Osteocyte (in vitro differentiated cells): Measurements from ENCODE around the gene MS4A4E. TPM values are rescaled to one million over a fixed set of nuclear protein-coding genes. Genes with fewer than 3 reads are reported as not detected.
A peak's percentile ranks its signal among the peaks of the same experiment; 100 is the strongest.

ENCODE experiments used
- DNase-seq: peaks from one replicate; pipeline ENCODE4 v3.0.0; 2021; ENCODE audit warnings: mixed read lengths; ENCODE audit not compliant: unreplicated experiment; ENCODE audit errors: extremely low spot score
- H3K27ac Mint-ChIP-seq: one replicate; pipeline ENCODE4 v1.8.0; 2021; ENCODE audit warnings: mild to moderate bottlenecking, mixed read lengths; ENCODE audit not compliant: unreplicated experiment
- H3K27me3 Mint-ChIP-seq: one replicate; pipeline ENCODE4 v1.8.0; 2021; ENCODE audit warnings: mixed read lengths; ENCODE audit not compliant: unreplicated experiment
- H3K36me3 Mint-ChIP-seq: one replicate; pipeline ENCODE4 v1.8.0; 2021; ENCODE audit warnings: mixed read lengths; ENCODE audit not compliant: unreplicated experiment
- H3K4me1 Mint-ChIP-seq: one replicate; pipeline ENCODE4 v1.8.0; 2021; ENCODE audit warnings: mixed read lengths; ENCODE audit not compliant: unreplicated experiment
- H3K4me3 Mint-ChIP-seq: one replicate; pipeline ENCODE4 v1.8.0; 2021; ENCODE audit warnings: mild to moderate bottlenecking, moderate library complexity, mixed read lengths; ENCODE audit not compliant: unreplicated experiment
- H3K9me3 Mint-ChIP-seq: one replicate; pipeline ENCODE4 v1.8.0; 2021; ENCODE audit warnings: mixed read lengths; ENCODE audit not compliant: unreplicated experiment
- total RNA-seq: library from RNA; stranded (reverse); gene quantifications from 2 replicates; pipeline ENCODE4 v1.2.1, GENCODE V29; 2021
- TF ChIP-seq, protein P1 (sequence below): fragments of 200-600 bp; sonication (generic); IDR thresholded peaks from 2 replicates; pipeline ENCODE4 v1.5.0; 2021; ENCODE audit warnings: antibody characterized with exemption, mild to moderate bottlenecking, moderate library complexity

Gene MS4A4E
- total RNA-seq, 1 donor from 2014 or later: 0.30 TPM

DNA sequence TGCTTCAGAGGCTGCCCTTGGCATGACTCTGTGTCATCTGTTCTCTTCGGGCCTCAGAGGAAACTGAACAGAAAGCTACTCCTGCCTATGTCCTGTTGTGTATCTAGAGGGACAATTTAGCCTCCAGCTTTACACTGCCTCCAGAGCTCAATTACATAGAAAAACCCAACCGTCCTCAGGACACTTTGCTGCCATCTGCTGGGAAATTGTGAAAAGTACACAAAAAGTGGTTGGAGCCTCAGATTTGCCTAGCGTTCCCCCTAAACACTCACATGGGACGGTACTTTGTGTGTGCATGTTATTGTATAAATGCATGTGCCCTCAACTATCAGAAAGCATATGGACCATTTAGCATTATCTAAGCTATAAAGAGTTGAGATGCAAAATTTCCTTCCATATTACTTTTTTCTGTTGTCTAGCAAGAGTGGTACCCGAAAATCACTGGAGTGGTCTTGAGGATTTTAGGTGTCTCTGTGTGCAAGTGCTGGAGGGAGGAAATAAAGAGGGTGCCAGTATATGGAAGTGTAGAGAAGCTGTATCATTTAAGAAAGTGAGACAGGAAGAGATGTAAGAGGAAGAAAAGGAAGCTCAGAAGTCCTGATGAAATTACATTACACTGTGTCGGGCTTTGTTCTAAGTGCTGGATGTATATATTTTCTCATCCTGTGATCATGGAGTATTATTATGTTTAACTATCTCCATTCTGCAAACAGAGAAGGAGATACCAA is 8.7 kb upstream of the MS4A4E start:
- Mint-ChIP-seq H3K4me3 (no peak overlapping the region), H3K9me3 (no peaks in the 10 kb centered on the region), H3K36me3 (no peaks in the 10 kb centered on the region), H3K27me3 (peaks cover 61% of the 10 kb centered on the region), H3K4me1 (no peaks in the 10 kb centered on the region), H3K27ac (no peak overlapping the region)
- no peak for DNase-seq
- TF ChIP-seq, protein P1, sequence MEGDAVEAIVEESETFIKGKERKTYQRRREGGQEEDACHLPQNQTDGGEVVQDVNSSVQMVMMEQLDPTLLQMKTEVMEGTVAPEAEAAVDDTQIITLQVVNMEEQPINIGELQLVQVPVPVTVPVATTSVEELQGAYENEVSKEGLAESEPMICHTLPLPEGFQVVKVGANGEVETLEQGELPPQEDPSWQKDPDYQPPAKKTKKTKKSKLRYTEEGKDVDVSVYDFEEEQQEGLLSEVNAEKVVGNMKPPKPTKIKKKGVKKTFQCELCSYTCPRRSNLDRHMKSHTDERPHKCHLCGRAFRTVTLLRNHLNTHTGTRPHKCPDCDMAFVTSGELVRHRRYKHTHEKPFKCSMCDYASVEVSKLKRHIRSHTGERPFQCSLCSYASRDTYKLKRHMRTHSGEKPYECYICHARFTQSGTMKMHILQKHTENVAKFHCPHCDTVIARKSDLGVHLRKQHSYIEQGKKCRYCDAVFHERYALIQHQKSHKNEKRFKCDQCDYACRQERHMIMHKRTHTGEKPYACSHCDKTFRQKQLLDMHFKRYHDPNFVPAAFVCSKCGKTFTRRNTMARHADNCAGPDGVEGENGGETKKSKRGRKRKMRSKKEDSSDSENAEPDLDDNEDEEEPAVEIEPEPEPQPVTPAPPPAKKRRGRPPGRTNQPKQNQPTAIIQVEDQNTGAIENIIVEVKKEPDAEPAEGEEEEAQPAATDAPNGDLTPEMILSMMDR: peak; percentile 62

DNA sequence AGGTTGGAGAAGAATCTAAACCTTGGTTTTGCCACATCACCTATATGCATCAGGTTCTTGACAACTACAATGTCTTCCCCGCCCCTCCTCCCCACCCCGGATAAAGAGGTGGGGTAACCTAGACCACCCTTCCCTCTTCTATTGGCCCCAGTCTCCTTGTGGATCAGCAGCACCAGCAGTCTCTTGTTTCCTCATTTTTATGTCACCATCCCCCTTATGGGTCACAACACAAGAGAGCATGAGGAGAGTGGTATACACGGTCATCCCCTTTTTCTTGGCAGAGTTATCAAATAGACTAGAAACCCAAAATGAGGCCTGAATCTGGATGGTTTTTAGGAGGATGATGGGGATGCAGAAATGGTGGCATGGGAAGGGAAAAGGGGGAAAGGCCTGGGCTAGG is 1.2 kb downstream of the MS4A4E start:
- Mint-ChIP-seq H3K36me3 (no peaks in the 10 kb centered on the region), H3K4me3 (no peak overlapping the region), H3K4me1 (no peaks in the 10 kb centered on the region), H3K9me3 (no peaks in the 10 kb centered on the region), H3K27ac (no peak overlapping the region), H3K27me3 (peaks cover 44% of the 10 kb centered on the region)
- DNase-seq: no peak
- TF ChIP-seq, protein P1: no peak

- Mint-ChIP-seq H3K27me3 (peaks cover 39% of the 10 kb centered on the region), H3K4me3 (no peak overlapping the region), H3K4me1 (no peaks in the 10 kb centered on the region), H3K9me3 (no peaks in the 10 kb centered on the region), H3K27ac (no peak overlapping the region), H3K36me3 (no peaks in the 10 kb centered on the region)
- TF ChIP-seq, protein P1: no peak
- DNase-seq: no peak
Observed at GRCh38 chr11:60240662-60241061, 2.3 kb downstream of the MS4A4E start.

GRCh38 chr11:60235321-60235720 is 7.6 kb downstream of the MS4A4E start:
- H3K36me3 Mint-ChIP-seq: no peaks in the 10 kb centered on the region
- no peaks in the 10 kb centered on the region for H3K9me3 Mint-ChIP-seq
- TF ChIP-seq, protein P1: no peak
- H3K4me3 Mint-ChIP-seq: no peak overlapping the region
- H3K4me1 Mint-ChIP-seq: no peaks in the 10 kb centered on the region
- no peak overlapping the region for H3K27ac Mint-ChIP-seq
- peaks cover 29% of the 10 kb centered on the region for H3K27me3 Mint-ChIP-seq
- DNase-seq: no peak

DNA sequence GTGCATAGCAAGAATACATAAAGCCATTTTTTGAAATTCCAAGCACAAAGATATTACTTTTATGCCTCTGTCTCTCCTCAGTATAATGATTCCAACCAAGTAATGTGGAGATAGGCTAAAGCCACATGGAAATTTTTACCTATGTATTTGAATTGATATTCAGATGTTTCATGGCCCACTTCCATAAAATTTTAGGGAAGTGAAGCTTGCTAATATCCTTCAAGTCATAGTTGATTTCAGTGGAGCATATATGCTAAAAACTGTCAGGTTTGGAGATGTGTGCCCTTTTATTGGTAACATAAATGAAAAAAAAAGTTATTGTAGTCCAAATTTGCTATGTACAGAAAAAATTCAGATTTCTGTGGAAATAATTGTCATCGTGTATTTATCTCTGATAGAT is 12.3 kb downstream of the MS4A4E start:
- no peak for DNase-seq
- Mint-ChIP-seq H3K27me3 (peaks cover 15% of the 10 kb centered on the region), H3K4me1 (no peaks in the 10 kb centered on the region), H3K36me3 (no peaks in the 10 kb centered on the region), H3K27ac (no peak overlapping the region), H3K4me3 (no peak overlapping the region), H3K9me3 (no peaks in the 10 kb centered on the region)
- TF ChIP-seq, protein P1: no peak
